Epithelial cell of proximal tubule (primary cell): Measurements from ENCODE around the gene INO80. TPM values are rescaled to one million over a fixed set of nuclear protein-coding genes. Genes with fewer than 3 reads are reported as not detected.
"Not testable (repeated sequence)": the region's sequence is repeated elsewhere in the genome, so short reads cannot be mapped to it uniquely, and the experiment has no call there.

Experiments
- DNase-seq: peaks from one replicate; pipeline ENCODE4 v3.0.0-alpha.2; 2011; ENCODE audit warnings: low read depth
- H3K4me3 ChIP-seq: 2 replicates; pipeline ENCODE4 v1.5.1; 2011; ENCODE audit warnings: low read depth, mild to moderate bottlenecking, low read length
- total RNA-seq: library from RNA; depleted of rRNA; stranded (reverse); fragments of >200 nt; gene quantifications from 2 replicates; pipeline ENCODE4 v1.2.3, GENCODE V29; 2015
- TF ChIP-seq, protein P1 (sequence below): conservative IDR thresholded peaks from 2 replicates; pipeline ENCODE4 v1.5.1; 2012; ENCODE audit warnings: low read depth, mild to moderate bottlenecking, low read length

Gene INO80
- total RNA-seq, 1 donor from 2014 or later: 33.8 TPM

DNA sequence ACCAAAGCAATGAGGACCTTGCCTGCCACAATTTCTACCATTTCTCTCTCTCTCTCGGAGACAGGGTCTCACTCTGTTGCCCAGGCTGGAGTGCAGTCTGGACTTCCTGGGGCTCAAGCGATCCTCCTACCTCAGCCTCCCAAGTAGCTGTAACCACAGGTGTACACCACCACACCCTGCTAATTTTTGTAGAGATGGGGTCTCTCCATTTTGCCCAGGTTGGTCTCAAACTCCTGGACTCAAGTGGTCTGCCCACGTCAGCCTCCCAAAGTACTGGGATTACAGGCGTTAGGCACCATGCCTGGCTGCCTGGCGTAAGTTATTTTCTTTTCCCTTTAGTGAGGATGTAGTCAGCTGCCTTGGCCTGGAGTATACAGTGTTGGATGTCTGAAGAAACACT lies 37.7 kb upstream of the INO80 start:
- no peak overlapping the region for H3K4me3 ChIP-seq
- DNase-seq: no peak
- TF ChIP-seq, protein P1, sequence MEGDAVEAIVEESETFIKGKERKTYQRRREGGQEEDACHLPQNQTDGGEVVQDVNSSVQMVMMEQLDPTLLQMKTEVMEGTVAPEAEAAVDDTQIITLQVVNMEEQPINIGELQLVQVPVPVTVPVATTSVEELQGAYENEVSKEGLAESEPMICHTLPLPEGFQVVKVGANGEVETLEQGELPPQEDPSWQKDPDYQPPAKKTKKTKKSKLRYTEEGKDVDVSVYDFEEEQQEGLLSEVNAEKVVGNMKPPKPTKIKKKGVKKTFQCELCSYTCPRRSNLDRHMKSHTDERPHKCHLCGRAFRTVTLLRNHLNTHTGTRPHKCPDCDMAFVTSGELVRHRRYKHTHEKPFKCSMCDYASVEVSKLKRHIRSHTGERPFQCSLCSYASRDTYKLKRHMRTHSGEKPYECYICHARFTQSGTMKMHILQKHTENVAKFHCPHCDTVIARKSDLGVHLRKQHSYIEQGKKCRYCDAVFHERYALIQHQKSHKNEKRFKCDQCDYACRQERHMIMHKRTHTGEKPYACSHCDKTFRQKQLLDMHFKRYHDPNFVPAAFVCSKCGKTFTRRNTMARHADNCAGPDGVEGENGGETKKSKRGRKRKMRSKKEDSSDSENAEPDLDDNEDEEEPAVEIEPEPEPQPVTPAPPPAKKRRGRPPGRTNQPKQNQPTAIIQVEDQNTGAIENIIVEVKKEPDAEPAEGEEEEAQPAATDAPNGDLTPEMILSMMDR: no peak

DNA sequence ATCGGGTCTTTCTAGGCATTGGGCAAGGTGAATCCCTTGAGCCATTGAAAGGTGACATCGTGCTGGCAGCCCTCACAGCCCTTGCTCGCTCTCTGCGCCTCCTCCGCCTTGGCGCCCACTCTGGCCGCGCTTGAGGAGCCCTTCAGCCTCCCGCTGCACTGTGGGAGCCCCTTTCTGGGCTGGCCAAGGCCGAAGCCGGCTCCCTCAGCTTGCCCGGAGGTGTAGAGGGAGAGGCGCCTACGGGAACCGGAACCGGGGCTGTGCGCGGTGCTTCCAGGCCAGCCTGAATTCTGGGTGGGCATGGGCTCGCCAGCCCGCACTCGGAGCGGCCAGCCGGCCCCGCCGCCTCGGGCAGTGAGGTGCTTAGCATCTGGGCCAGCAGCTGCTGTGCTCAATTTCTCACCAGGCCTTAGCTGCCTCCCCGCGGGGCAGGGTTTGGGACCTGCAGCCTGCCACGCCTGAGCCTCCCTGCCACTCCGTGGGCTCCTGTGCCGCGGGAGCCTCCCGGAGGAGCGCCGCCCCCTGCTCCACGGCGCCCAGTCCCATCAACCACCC lies 35.4 kb upstream of the INO80 start:
- no peak overlapping the region for H3K4me3 ChIP-seq
- TF ChIP-seq, protein P1: no peak
- no peak for DNase-seq

DNA sequence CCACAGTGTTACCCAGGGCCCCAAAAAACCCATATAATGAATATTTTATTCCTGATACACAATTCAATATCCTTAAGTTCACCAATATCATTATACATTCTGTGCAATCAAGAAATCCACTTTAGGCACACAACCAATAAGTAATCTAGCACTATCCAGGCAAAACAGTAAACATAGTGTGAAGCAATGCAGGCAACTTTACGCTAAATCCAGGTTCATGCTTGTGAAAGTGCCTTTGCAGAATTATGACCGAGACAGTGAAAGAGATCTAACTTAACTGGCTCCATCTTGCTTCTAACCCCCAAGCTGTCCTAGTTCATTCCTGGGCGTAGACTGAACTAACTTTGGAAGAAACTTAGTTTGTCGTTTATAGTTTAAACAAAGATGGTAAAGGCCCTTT lies 34.2 kb upstream of the INO80 start:
- TF ChIP-seq, protein P1: no peak
- H3K4me3 ChIP-seq: no peak overlapping the region
- no peak for DNase-seq

DNA sequence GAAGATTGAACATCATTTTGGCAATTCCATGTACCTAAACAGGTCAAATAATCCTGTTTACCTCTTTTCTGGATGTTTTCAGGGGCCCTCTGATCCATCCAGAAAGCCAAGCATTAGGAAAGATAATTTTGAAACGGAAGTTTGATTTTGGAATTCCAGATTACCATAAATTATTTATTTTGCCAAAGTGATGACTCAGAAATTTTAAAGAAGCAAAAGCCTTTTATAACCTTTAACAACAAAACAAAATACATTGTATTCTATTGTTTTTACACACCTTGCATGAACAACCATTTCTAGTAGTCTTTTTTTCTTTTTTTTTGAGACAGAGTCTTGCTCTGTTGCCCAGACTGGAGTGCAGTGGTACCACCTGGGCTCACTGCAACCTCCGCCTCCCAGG lies 32.0 kb upstream of the INO80 start:
- H3K4me3 ChIP-seq: no peak overlapping the region
- no peak for DNase-seq
- TF ChIP-seq, protein P1: no peak

DNA sequence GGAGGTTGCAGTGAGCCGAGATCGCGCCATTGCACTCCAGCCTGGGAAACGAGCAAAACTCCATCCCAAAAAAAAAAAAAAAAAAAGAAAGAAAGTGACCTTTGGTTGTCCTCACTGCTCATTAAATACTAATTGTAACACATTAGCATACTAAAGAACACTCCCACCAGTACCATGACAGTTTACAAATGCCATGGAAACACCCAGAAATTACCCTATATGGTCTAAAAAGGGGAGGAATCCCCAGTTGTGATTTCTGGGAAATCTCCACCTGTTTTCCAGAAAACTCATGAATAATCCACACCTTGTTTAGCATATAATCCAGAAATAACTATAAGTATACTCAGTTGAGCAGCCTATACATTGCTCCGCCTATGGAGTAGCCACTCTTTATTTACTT lies 23.5 kb upstream of the INO80 start:
- DNase-seq: no peak
- H3K4me3 ChIP-seq: no peak overlapping the region
- TF ChIP-seq, protein P1: no peak

DNA sequence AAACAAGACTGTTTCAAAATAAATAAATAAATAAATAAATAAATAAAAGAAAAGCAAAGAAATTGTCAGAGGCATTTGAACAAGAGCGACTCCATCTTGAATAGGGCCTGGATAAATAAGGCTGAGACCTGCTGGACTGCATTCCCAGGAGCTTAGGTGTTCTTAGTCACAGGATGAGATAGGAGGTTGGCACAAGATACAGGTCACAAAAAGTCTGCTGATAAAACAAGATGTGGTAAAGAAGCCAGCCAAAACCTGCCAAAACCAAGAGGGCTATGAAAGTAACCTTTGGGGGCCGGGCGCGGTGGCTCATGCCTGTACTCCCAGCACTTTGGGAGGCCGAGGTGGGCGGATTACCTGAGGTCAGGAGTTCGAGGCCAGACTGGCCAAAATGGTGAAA lies 23.0 kb upstream of the INO80 start:
- H3K4me3 ChIP-seq, DNase-seq: not testable (repeated sequence)

DNA sequence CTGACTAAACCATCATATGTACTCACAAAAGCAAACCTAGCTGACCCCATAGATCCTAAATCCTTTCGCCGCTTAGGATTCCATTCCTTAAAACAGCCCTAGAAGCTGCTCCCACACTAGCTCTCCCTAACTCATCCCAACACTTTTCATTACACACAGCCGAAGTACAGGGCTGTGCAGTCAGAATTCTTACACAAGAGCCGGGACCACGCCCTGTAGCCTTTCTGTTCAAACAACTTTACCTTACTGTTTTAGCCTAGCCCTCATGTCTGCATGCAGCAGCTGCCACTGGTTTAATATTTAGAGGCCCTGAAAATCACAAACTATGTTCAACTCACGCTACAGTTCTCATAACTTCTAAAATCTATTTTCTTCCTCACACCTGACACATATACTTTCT lies 19.5 kb upstream of the INO80 start:
- not testable (repeated sequence) for H3K4me3 ChIP-seq, DNase-seq

DNA sequence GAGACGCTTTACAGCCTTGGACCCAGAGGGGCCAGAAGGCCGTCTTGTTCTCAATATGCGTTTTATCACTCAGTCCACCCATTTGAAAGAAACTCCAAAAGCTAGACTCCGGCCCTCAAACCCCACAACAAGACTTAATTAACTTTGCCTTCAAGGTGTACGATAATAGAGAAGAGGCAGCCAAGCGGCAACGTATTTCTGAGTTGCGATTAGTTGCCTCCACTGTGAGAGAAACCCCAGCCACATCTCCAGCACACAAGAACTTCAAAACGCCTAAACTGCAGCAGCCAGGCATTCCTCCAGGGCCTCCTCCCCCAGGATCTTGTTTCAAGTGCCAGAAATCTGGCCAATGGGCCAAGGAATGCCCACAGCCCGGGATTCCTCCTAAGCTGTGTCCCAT lies 17.4 kb upstream of the INO80 start:
- TF ChIP-seq, protein P1: no peak
- H3K4me3 ChIP-seq: no peak overlapping the region
- no peak for DNase-seq

DNA sequence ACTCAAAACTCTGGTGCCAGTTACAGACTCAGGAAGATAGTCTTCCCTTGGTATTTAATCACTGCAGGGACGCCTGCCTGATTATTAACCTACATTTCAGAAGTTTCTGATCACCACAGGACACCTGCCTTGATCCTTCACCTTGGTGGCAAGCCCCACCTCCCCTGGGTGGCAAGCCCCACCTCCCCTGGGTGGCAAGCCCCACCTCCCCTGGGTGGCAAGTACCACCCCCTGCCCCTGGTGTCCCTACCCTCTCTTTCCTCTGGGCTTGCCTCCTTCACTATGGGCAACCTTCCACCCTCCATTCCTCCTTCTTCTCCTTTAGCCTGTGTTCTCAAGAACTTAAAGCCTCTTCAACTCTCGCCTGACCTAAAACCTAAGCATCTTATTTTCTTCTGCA lies 16.0 kb upstream of the INO80 start:
- not testable (repeated sequence) for DNase-seq, H3K4me3 ChIP-seq
